Umbilical cord (tissue), 2 donors: ENCODE data around the gene ENAM. TPM values are rescaled to one million over a fixed set of nuclear protein-coding genes. Genes with fewer than 3 reads are reported as not detected.
"Not testable (repeated sequence)": the region's sequence is repeated elsewhere in the genome, so short reads cannot be mapped to it uniquely, and the experiment has no call there.

Source experiments
- DNase-seq: peaks from one replicate; pipeline ENCODE4 v3.0.0-alpha.2; 2015; ENCODE audit warnings: low spot score
- total RNA-seq: library from RNA; depleted of rRNA; stranded (reverse); fragments of >200 nt; gene quantifications from one replicate; pipeline ENCODE4 v1.2.3, GENCODE V29; 2014; ENCODE audit warnings: low replicate concordance; ENCODE audit not compliant: insufficient read depth

Gene ENAM
- total RNA-seq, 1 donor from 2014 or later, result 1.4 TPM

GRCh38 chr4:70676554-70677090 lies 48.1 kb downstream of the ENAM start:
- no peak for DNase-seq

- no peak for DNase-seq
Observed at GRCh38 chr4:70678383-70678999, 49.9 kb downstream of the ENAM start.

- DNase-seq, result no peak
Observed at GRCh38 chr4:70680934-70681333, 52.4 kb downstream of the ENAM start.

- DNase-seq, result no peak
Observed at GRCh38 chr4:70681704-70682103, 53.2 kb downstream of the ENAM start.

- not testable (repeated sequence) for DNase-seq
Observed at GRCh38 chr4:70682142-70682541, 53.6 kb downstream of the ENAM start.

- no peak for DNase-seq
Observed at GRCh38 chr4:70687392-70687791, 58.8 kb downstream of the ENAM start.

- peak; percentile 100 for DNase-seq
Observed at GRCh38 chr4:70687821-70688794, 59.6 kb downstream of the ENAM start, which contains the start of gene UTP3. Gene UTP3, plus strand, starts transcription at chr4:70688532. Its CDS starts 146 bp downstream, at chr4:70688678.

GRCh38 chr4:70688795-70689231 lies 60.3 kb downstream of the ENAM start:
- peak; percentile 5 for DNase-seq

- no peak for DNase-seq
Observed at GRCh38 chr4:70691661-70692060, 63.1 kb downstream of the ENAM start.

GRCh38 chr4:70694633-70695032 lies 66.1 kb downstream of the ENAM start:
- not testable (repeated sequence) for DNase-seq

Other genes starting within 250 kb of the ENAM start
- gene SMR3B, start 245.6 kb upstream of the ENAM start, total RNA-seq, result 8.9 TPM
- 2.4 TPM for gene OPRPN, start 230.8 kb upstream of the ENAM start, total RNA-seq
- 10.8 TPM for gene MUC7, start 156.5 kb upstream of the ENAM start, total RNA-seq
- gene AMTN, start 110.2 kb upstream of the ENAM start, total RNA-seq, result 0.96 TPM
- gene AMBN, start 36.5 kb upstream of the ENAM start, total RNA-seq, result 7.9 TPM
- gene JCHAIN, start 37.8 kb downstream of the ENAM start, total RNA-seq, result not detected
- gene UTP3, start 59.8 kb downstream of the ENAM start, total RNA-seq, result 14.4 TPM
- gene RUFY3, start 93.2 kb downstream of the ENAM start, total RNA-seq, result 68.9 TPM
- 47.4 TPM for gene GRSF1, start 211.1 kb downstream of the ENAM start, total RNA-seq